A549 treated with AZD2906 at 1 μM for 4 hours (cell line): ENCODE data around the gene MCOLN3. TPM values are rescaled to one million over a fixed set of nuclear protein-coding genes. Genes with fewer than 3 reads are reported as not detected.

Experiments used
- total RNA-seq: library from RNA; stranded (reverse); fragments of 200-300 nt; extraction: Qiagen RNA extraction; gene quantifications from 5 replicates; pipeline ENCODE4 v1.2.3, GENCODE V29; 2022

MCOLN3 gene, protein sequence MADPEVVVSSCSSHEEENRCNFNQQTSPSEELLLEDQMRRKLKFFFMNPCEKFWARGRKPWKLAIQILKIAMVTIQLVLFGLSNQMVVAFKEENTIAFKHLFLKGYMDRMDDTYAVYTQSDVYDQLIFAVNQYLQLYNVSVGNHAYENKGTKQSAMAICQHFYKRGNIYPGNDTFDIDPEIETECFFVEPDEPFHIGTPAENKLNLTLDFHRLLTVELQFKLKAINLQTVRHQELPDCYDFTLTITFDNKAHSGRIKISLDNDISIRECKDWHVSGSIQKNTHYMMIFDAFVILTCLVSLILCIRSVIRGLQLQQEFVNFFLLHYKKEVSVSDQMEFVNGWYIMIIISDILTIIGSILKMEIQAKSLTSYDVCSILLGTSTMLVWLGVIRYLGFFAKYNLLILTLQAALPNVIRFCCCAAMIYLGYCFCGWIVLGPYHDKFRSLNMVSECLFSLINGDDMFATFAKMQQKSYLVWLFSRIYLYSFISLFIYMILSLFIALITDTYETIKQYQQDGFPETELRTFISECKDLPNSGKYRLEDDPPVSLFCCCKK
- 2.7 to 3.6 TPM (median 3.5 TPM) in 5 replicates for total RNA-seq

DNA sequence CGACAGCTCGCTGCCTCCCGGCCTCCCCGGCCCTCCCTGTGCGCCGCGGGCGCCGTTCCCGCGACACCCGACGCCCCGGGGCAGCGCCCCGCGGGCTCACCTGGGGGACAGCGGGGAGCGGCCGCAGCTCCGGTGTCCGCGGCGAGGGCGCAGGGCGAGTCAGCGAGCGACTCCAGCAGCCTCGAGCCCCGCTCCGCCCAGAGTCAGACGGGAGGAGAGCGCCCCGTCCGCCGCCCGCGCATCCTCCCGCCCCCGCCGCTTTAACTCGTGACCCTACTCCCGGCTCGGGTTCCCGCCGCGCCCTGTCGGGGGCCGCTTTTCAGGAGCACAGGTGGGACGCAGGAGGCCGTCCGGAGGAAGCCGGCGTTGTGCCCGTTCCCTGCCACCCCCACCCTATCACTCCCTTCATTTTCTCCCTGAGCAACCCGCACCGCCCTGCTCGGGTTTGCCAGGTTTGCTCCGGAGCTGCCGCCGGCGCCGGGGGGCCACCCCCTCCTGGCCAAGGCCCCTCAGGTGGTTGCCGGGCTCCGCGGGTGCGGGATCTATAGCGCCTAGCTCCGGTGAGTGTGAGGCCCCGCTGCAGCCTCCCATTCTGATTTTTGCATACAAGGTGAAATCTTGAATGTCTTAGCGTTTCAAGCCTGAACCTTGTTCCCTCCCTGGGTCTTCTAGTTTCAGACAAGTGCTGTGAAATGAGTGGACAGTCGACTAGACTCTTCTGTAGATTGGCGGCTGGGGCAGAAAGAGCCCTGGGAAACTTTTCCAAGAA, at the start of gene MCOLN3:
Gene MCOLN3 (minus strand): TSS at position 205 of the 769 bp plus-strand sequence. CDS start 3,140 bp downstream, outside the sequence.

DNA sequence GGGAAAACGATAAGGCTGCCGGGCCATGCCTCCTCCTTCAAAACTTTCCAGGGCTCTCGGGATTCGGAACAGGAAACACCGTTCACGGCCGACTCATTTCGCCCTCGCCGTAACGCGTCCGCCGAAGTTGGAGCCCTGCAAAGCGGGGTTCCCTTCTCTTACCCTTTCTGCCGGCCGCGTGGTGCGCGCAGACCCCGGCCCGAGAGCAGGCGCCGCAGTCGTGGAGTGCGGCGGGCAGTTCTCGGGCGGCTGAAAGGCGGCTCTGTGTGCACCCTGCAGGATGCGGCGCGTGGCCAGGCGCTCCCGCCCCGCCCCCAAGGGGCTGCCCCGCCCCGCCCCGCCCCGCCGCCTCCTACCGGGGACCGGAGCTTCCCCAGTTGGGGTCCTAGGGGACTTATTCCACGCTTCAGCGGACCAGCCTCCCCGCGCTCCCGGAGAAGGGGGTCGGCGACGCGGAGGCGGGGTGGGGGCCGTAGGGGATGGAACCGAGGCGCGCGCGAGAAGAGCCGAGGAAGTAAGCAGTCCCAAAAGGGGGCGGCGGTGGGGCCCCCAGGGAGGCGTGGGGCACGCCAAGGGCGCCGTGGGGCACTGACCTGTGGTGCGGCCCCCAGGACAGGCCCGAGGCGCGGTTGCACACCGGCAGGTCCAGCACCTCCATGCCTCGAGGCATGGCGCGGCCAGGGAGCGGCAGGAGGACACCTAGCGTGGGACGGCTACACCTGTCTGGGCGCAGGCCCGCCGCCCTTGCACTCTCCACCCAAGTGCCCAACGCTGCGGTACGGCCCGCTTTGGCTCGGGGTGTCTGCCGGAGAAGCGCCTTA, 51.2 kb downstream of the MCOLN3 start, which contains the start of gene MCOLN2:
Gene MCOLN2 (minus strand): TSS at position 268 of the 821 bp plus-strand sequence. CDS start 241 bp downstream, at position 27.

Other genes with a start within 250 kb of the MCOLN3 start
- 0.20 to 0.40 TPM (median 0.34 TPM) in 5 replicates for gene LPAR3, start 155.3 kb downstream of the MCOLN3 start, total RNA-seq
- gene MCOLN2, start 51.4 kb downstream of the MCOLN3 start, total RNA-seq: 1.9 to 2.1 TPM (median 2.0 TPM) in 5 replicates
- 0.70 to 1.1 TPM (median 0.95 TPM) in 5 replicates for gene SYDE2, start 152.5 kb upstream of the MCOLN3 start, total RNA-seq
- gene C1orf52, start 211.2 kb upstream of the MCOLN3 start, total RNA-seq: 15.1 to 22.2 TPM (median 19.8 TPM) in 5 replicates
- 12.9 to 15.7 TPM (median 13.5 TPM) in 5 replicates for gene BCL10, start 228.1 kb upstream of the MCOLN3 start, total RNA-seq